Activated CD8-positive, alpha-beta memory T cell treated with anti-CD3 and anti-CD28 coated beads for 48 hours (primary cell): ENCODE measurements around the gene CAPN9.
"Not testable (repeated sequence)": the region's sequence is repeated elsewhere in the genome, so short reads cannot be mapped to it uniquely, and the experiment has no call there.

Experiments used
- DNase-seq, 3 experiments: peaks; one replicate each; pipeline ENCODE4 v3.0.0-alpha.2; 2020; ENCODE audit warnings: low read depth in 2 of 3, low spot score in 2 of 3

CAPN9 gene

GRCh38 chr1:230747127-230747730 is at the start of gene CAPN9:
TSS of gene CAPN9 (plus strand) at chr1:230747388. CDS start at chr1:230747497, 109 bp downstream.
- DNase-seq = no peak

- no peak for DNase-seq
Observed at GRCh38 chr1:230698130-230698529, 49.1 kb upstream of the CAPN9 start.

GRCh38 chr1:230698964-230699363 is 48.2 kb upstream of the CAPN9 start:
- DNase-seq = not testable (repeated sequence)

- DNase-seq = no peak
Observed at GRCh38 chr1:230699716-230700115, 47.5 kb upstream of the CAPN9 start.

GRCh38 chr1:230700132-230700531 is 47.1 kb upstream of the CAPN9 start:
- DNase-seq = no peak

- no peak for DNase-seq
Observed at GRCh38 chr1:230701434-230701833, 45.8 kb upstream of the CAPN9 start.

- DNase-seq = no peak
Observed at GRCh38 chr1:230701895-230702768, 45.1 kb upstream of the CAPN9 start.

- no peak for DNase-seq
Observed at GRCh38 chr1:230702934-230703678, 44.1 kb upstream of the CAPN9 start.

- no peak for DNase-seq
Observed at GRCh38 chr1:230703679-230704385, 43.4 kb upstream of the CAPN9 start.

- DNase-seq = no peak
Observed at GRCh38 chr1:230704830-230705229, 42.4 kb upstream of the CAPN9 start.

- no peak for DNase-seq
Observed at GRCh38 chr1:230705289-230706019, 41.7 kb upstream of the CAPN9 start.

- DNase-seq = no peak
Observed at GRCh38 chr1:230706020-230706699, 41.0 kb upstream of the CAPN9 start.

- DNase-seq = no peak
Observed at GRCh38 chr1:230706887-230707731, 40.1 kb upstream of the CAPN9 start.

- DNase-seq = no peak
Observed at GRCh38 chr1:230707732-230708630, 39.2 kb upstream of the CAPN9 start.

GRCh38 chr1:230708631-230709580 is 38.3 kb upstream of the CAPN9 start:
- no peak for DNase-seq

- no peak for DNase-seq
Observed at GRCh38 chr1:230709619-230710542, 37.3 kb upstream of the CAPN9 start.
